Stimulated activated effector memory CD8-positive, alpha-beta T cell treated with anti-CD3 and anti-CD28 coated beads, Interleukin-12 subunit alpha, Interleukin-12 subunit beta, amount 100 ng/mL, for 72 hours (primary cell): ENCODE measurements around the gene PRKAR1B.

Experiments used
- ATAC-seq: fragments of 150-1000 bp; cut with Tn5 transposase; 2 replicates; pipeline ENCODE4 v1.10.0; 2021
- DNase-seq, 2 donors: peaks; one replicate each; pipeline ENCODE4 v3.0.0; 2021 to 2022; ENCODE audit warnings: low spot score in 2 of 2
- H3K27ac Mint-ChIP-seq: one replicate; pipeline ENCODE4 v1.8.0; 2022; ENCODE audit warnings: mild to moderate bottlenecking, mixed read lengths
- H3K36me3 Mint-ChIP-seq: one replicate; pipeline ENCODE4 v1.8.0; 2022; ENCODE audit warnings: mild to moderate bottlenecking, mixed read lengths
- H3K4me1 Mint-ChIP-seq: one replicate; pipeline ENCODE4 v1.8.0; 2022; ENCODE audit warnings: mixed read lengths
- H3K4me3 Mint-ChIP-seq: one replicate; pipeline ENCODE4 v1.8.0; 2022; ENCODE audit warnings: mild to moderate bottlenecking, mixed read lengths
- H3K9me3 Mint-ChIP-seq: one replicate; pipeline ENCODE4 v1.8.0; 2022; ENCODE audit warnings: mixed read lengths

The PRKAR1B gene

DNA sequence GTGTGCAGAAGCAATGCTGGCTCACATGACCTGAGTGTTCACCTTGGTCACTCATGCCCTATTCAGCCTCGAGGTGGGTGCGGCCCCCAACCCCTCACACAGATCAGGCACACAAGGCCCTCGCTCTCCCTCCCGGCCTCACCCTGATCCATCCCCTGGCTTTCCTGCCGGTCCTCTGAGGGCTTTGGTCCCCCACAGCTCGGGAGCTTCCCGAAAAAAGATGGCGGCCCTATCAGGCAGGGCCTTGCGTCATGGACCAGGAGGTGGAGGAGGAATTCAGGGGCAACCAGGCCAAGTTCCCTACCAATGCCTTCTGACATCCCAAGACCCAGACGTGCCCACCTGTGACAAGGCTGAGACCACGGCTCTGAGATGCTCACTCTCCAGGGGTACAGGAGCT, 44.3 kb downstream of the PRKAR1B start:
- ATAC-seq (no peak), DNase-seq (no peak)
- no peak overlapping the region for H3K4me3 Mint-ChIP-seq
- peaks cover 19% of the 10 kb centered on the region for H3K36me3 Mint-ChIP-seq
- no peak overlapping the region for H3K27ac Mint-ChIP-seq
- H3K9me3 Mint-ChIP-seq: peaks cover 17% of the 10 kb centered on the region
- H3K4me1 Mint-ChIP-seq: no peaks in the 10 kb centered on the region

DNA sequence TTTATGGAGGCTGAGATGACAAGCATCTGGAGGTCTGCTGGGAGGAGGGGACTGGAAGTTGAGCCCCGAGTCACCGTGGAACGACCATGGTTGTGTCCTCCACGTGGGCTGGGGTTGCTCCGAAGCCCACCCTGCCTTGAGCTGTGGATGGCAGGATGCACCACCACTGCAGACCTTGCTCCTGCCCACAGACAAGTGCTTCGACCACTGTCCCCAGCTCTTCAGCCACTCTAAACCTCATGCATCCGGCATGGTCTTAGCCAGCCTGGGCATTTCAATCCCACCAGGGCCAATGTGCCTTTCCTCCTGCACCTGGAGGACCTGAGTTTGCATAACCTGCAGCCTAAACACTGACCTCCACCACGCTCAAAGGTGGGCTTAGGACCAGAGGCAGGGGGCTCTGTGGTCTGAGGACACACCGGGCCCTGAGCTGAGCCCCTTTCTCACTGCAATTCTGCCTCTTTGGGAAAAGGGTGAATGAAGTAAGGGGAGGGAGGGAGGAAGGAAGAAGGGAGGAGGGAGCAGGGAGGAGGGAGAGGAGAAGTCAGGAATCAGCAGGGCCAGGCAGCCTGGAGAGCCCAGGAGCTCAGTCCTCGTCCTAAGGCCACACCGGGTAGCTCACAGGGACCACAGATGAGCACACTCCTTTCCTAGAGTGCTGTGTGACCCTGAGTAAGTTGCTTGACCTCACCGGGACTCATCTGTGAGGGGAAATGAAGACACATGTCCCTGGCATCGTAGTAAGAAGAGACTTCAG, 45.4 kb downstream of the PRKAR1B start:
- no peaks in the 10 kb centered on the region for H3K4me1 Mint-ChIP-seq
- no peak overlapping the region for H3K4me3 Mint-ChIP-seq
- peaks cover 10% of the 10 kb centered on the region for H3K9me3 Mint-ChIP-seq
- ATAC-seq (no peak), DNase-seq (no peak)
- H3K36me3 Mint-ChIP-seq: peaks cover 19% of the 10 kb centered on the region
- no peak overlapping the region for H3K27ac Mint-ChIP-seq

DNA sequence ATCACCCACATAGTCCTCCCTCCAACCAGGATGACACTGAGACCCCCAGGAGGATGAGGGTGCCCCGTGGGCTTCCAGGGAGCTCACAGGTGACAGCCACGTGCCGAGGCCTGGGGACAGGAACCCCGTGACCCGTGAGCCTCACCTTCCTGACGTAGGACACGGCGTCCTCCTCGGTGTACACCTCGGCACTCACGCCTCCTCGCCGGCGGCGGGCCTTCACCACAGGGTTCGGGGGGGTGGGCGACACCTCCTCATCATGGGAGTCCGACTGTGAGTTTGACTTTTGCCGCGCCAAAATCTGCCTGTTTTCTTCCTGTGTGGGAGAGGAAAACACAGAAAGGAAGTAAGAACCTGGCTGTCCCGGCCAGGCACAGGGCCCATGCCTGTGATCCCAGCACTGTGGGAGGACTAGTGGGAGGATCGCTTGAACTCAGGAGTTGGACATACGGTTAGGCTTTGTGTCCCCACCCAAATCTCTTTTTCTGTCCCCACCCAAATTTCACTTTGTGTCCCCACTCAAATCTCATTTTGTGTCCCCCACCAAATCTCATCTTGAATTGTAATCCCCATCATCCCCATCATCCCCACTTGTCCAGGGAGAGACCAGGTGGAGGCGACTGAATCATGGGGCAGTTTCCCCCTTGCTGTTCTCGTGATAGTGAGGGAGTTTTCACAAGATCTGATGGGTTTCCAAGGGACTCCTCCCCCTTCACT, 46.5 kb downstream of the PRKAR1B start:
- peaks cover 19% of the 10 kb centered on the region for H3K36me3 Mint-ChIP-seq

DNA sequence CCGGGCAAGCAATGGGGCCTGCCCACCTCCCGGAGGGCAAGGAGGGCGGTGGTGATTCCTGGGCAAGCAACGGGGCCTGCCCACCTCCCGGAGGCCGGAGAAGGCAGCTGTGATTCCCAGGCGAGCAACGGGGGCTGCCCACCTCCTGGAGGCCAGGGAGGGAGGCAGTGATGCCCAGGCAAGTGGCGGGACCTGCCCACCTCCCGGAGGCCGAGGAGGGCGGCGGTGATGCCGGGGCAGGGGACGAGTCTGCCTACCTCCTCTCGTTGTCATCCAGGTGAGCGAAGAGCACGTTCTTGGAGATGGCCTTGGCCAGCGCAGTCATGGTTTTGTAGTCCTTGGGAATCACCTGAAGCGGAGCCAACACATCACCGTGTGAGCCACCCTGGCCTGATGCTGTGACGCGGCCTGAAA, 50.1 kb downstream of the PRKAR1B start:
- Mint-ChIP-seq H3K27ac (no peak overlapping the region), H3K4me1 (peaks cover 8% of the 10 kb centered on the region), H3K9me3 (peaks cover 3% of the 10 kb centered on the region), H3K4me3 (no peak overlapping the region), H3K36me3 (peaks cover 14% of the 10 kb centered on the region)
- DNase-seq (no peak), ATAC-seq (no peak)

More for the DNA sequence above, 46.5 kb downstream of the PRKAR1B start:
- peaks cover 7% of the 10 kb centered on the region for H3K9me3 Mint-ChIP-seq
- ATAC-seq (no peak), DNase-seq (no peak)
- H3K4me3 Mint-ChIP-seq: no peak overlapping the region
- H3K4me1 Mint-ChIP-seq: no peaks in the 10 kb centered on the region
- no peak overlapping the region for H3K27ac Mint-ChIP-seq

DNA sequence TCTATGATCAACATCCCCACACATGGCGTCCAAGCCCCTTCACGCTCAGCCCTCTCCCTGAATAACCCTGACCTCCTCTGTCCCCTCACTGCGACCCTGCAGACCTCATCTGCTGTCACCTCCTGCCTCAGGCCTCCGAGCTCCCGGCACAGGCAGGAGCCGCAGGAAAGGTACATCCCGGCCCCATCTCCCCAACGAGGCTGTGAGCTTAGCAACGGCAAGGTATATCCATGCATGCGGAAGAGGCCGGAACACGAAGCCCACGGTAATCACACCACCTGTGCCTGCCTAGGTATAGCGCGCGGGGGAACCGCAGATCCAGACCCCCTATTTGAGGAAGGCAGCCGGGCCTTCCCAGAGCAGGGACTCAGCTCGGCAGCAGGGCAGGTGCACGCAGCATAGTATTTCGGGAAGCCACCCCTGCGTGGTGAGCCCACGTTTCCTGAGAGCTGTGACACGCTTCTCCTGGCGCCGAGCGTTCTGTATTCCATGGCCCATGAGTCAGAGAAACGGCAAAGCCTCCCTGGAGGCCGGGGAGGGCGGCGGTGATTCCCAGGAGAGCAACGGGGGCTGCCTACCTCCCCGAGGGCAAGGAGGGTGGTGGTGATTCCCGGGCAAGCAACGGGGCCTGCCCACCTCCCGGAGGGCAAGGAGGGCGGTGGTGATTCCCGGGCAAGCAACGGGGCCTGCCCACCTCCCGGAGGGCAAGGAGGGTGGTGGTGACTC, 50.7 kb downstream of the PRKAR1B start:
- no peak for ATAC-seq
- H3K4me1 Mint-ChIP-seq: peaks cover 8% of the 10 kb centered on the region
- no peak for DNase-seq
- no peak overlapping the region for H3K27ac Mint-ChIP-seq
- peaks cover 14% of the 10 kb centered on the region for H3K36me3 Mint-ChIP-seq
- no peak overlapping the region for H3K4me3 Mint-ChIP-seq
- H3K9me3 Mint-ChIP-seq: peaks cover 3% of the 10 kb centered on the region

DNA sequence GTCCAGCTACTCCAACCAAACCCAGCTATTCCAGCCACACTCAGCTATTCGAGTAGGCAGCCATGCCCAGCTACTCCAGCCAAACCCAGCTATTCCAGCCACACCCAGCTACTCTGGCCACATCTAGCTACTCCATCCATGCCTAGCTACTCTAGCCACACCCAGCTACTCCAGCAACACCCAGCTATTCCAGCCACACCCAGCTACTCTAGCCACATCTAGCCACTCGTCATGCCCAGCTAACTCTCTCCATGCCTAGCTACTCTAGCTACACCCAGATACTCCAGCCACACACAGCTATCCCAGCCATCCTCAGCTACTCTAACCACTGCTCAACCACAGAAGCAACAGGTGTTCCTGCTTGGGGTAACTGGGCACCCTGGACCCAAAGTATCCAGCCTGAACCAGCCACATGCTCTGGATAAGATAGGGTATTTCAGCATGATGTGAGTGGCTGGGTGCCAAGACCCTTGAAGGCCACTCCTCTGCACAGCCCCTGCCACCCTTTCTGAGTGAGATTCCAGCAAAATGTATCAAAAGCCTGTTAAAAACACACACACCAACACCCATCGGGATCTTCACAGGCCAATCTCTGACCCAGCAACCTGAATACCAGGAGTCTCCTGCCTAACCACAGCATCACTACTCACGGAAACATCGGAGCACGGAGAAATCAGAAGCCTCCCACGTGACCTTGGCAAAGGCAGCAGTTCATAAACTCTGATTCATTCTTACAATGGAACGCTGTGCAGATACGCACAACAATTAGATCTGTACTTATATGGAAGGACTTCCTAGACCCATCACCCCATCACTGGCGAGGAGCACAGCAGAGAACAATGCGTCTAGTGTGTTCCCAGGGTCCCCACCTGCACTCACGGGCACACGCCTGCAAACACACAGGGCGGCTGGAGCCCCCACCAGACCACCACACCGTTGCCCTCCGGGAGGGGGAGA, 52.3 kb downstream of the PRKAR1B start:
- H3K9me3 Mint-ChIP-seq: no peaks in the 10 kb centered on the region
- ATAC-seq: no peak
- DNase-seq: no peak
- H3K27ac Mint-ChIP-seq: peak overlapping the region; percentile 29
- H3K36me3 Mint-ChIP-seq: peaks cover 13% of the 10 kb centered on the region
- peaks cover 8% of the 10 kb centered on the region for H3K4me1 Mint-ChIP-seq
- H3K4me3 Mint-ChIP-seq: no peak overlapping the region

DNA sequence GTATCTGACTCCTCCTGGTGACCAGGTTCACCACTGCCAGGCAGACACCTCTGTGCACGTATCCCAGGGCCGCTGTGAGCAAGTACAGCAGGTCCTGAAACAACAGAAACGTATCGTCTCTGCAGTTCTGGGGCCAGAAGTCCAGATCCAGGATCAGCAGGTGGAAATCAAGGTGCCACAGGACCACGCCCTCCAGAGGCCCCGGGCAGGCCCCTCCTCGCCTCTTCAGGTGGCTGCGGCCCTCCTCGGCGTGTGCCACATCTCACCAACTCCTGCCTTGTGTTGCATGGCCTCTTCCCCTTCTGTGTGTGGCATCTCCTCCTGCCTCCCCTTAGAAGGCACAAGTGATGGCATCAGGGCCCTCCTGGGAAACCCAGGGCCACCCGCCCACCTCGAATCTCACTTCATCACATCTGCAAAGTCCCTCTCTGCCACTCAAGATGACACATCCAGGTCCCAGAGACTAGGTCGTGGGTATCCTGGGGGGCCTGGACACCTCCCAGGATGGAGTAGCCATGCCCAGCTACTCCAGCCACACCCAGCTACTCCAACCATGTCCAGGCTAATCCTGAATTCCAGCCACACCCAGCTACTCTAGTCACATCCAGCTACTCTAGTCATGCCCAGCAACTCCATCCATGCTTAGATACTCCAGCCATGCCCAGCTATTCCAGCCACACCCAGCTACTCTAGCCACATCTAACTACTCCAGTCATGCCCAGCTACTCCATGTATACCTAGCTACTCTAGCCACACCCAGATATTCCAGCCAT, 53.2 kb downstream of the PRKAR1B start:
- Mint-ChIP-seq H3K4me3 (no peak overlapping the region), H3K36me3 (peaks cover 6% of the 10 kb centered on the region), H3K4me1 (peaks cover 8% of the 10 kb centered on the region), H3K27ac (no peak overlapping the region), H3K9me3 (no peaks in the 10 kb centered on the region)
- DNase-seq (no peak), ATAC-seq (no peak)

DNA sequence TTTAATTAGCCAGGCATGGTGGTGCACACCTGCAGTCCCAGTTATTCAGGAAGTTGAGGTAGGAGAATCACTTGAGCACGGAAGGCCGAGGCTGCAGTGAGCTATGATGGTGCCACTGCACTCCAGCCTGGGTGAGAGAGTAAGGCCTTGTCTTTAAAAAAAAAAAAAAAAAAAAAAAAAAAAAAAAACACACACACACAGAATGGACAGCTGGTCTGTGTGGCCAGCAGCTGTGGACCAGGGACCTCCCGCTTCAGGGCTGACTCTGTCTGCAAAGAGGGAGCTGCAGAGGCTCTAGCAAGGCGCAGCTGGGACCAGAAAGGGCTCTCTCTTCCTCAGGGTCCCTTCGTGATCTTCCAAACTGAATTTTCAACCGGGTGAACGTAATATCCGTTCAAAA, 54.2 kb downstream of the PRKAR1B start:
- no peak overlapping the region for H3K27ac Mint-ChIP-seq
- ATAC-seq (no peak), DNase-seq (no peak)
- H3K9me3 Mint-ChIP-seq: no peaks in the 10 kb centered on the region
- no peak overlapping the region for H3K4me3 Mint-ChIP-seq
- peaks cover 8% of the 10 kb centered on the region for H3K4me1 Mint-ChIP-seq
- no peaks in the 10 kb centered on the region for H3K36me3 Mint-ChIP-seq

DNA sequence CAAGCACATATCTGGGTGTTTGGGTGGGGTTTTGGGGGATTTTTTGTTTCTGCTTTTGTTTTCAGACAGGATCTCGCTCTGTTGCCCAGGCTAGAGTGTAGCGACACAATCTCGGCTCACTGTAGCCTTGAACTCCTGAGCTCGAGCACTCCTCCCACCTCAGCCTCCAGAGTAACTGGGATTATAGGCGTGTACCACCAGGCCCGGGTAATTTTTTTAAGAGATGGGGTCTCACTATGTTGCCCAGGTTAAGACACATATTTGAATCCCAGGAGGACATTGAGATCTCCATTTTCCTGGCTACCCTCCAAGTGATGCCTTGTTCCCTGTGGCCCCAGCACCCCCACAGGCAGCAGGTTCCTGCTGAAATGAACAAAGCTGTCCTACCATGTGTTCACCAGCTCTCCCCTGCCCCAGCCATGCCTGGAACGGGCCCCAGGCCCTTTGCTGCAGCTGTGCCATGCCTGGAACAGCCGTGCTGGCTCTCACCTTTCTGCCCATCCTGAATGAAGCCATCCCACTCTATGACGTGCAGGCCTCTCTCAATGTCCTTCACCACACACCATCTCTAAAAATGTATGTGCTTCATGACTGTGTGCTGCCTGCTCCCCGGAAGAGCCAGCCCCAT, 55.6 kb downstream of the PRKAR1B start:
- peaks cover 8% of the 10 kb centered on the region for H3K4me1 Mint-ChIP-seq
- no peak overlapping the region for H3K4me3 Mint-ChIP-seq
- DNase-seq: no peak
- no peak overlapping the region for H3K27ac Mint-ChIP-seq
- H3K9me3 Mint-ChIP-seq: no peaks in the 10 kb centered on the region
- H3K36me3 Mint-ChIP-seq: no peaks in the 10 kb centered on the region
- no peak for ATAC-seq

DNA sequence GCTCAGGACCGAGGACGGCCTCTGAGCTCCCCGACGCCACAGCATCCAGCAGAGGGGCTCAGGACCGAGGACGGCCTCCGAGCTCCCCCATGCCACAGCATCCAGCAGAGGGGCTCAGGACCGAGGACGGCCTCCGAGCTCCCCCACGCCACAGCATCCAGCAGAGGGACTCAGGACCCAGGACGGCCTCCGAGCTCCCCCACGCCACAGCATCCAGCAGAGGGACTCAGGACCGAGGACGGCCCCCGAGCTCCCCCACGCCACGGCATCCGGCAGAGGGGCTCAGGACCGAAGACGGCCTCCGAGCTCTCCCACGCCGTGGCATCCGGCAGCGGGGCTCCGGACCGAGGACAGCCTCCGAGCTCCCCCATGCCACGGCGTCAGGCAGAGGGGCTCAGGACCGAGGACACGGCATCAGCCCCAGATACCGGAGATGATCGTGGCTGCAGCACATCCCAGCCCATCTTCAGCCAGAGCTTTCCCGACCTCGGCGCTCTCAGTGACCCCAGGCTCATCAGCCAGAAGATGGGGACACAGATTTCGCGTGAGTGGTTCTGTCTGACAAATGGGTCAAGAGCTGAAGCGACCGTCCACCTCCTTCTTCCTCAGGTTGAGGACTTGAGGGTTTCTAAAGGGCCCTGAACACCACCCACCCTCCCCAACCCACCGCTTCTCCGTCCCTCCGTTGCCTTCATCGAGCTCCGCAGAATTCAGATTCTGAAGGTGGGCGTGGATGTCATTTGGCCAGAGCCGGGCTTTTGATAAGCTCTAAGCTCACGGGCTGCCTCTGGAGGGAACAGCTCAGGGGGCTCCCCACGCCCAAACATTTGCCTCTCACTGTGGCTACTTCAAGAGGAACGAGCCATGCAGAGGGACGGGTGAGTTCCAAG, 56.3 kb downstream of the PRKAR1B start:
- no peak for ATAC-seq
- DNase-seq: no peak
- H3K36me3 Mint-ChIP-seq: no peaks in the 10 kb centered on the region
- no peak overlapping the region for H3K27ac Mint-ChIP-seq
- H3K9me3 Mint-ChIP-seq: no peaks in the 10 kb centered on the region
- peaks cover 8% of the 10 kb centered on the region for H3K4me1 Mint-ChIP-seq
- no peak overlapping the region for H3K4me3 Mint-ChIP-seq

DNA sequence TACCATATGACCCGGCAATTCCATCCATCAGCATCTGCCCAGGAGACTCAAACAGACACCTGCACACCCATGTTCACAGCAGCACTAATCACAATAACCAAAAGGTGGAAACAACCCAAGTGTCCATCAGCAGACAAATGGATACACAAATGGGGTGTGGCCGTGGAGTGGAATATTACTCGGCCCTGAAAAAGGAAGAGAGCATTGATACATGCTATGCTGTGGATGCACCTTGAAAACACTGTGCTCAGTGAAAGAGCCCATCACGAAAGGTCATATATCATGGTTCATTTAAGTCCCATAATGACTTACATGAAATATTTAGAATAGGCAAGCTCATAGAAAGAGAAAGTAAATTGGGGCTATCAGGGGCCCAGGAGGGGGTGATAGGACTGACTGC, 58.1 kb downstream of the PRKAR1B start:
- Mint-ChIP-seq H3K4me1 (no peaks in the 10 kb centered on the region), H3K36me3 (no peaks in the 10 kb centered on the region), H3K9me3 (no peaks in the 10 kb centered on the region), H3K27ac (no peak overlapping the region), H3K4me3 (no peak overlapping the region)
- no peak for DNase-seq
- no peak for ATAC-seq

DNA sequence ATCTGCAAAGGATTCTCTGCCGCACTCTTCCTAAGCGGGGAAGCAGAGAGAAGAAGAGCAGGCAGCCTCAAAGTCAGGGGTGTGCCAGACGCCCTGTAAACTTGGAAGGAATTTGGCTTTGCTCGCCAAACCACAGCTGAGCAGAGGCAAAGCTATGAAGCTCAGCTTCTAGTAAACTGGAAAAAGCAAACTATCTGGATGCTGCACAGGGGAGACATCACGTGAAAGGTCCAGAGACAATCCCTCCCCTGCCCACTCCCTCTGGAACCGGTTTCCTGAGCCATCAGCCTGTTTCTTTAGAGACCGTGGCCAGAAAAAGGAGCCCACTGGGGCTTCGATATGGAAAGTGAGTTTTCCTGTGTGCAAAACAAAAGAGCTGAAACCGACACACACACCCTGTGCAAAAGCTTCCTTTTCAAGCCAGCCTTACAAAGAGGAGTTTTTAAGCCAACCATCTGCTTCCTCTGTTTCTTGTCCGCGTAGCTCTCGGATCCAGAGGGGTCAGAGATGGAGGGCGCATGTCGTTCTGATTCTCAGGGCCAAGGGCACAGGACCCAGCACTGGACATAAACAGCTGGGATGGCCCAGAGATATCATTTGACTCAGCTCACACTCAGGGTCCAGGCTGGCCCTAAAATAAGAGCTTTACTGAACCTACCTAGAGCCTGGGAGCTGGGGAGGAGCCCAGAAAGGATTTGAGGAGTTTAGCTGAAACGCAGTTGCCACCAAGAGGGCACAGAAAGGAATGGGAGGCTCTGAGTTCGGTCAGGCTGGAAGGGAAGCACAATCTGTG, 58.7 kb downstream of the PRKAR1B start:
- ATAC-seq (no peak), DNase-seq (no peak)
- Mint-ChIP-seq H3K4me3 (no peak overlapping the region), H3K27ac (no peak overlapping the region), H3K9me3 (no peaks in the 10 kb centered on the region), H3K4me1 (peaks cover under 1% of the 10 kb centered on the region), H3K36me3 (no peaks in the 10 kb centered on the region)
